ENCODE data around the gene TMEM243.
"Not testable (repeated sequence)": the region's sequence is repeated elsewhere in the genome, so short reads cannot be mapped to it uniquely, and the experiment has no call there.

Gene TMEM243

GRCh38 chr7:87209295-87209924 is 10.1 kb downstream of the TMEM243 start:
- no peak for DNase-seq

- no peak for DNase-seq
Measured at GRCh38 chr7:87206361-87206760, 13.2 kb downstream of the TMEM243 start.

- not testable (repeated sequence) for DNase-seq
Measured at GRCh38 chr7:87205701-87206100, 13.8 kb downstream of the TMEM243 start.

- DNase-seq: no peak
Measured at GRCh38 chr7:87204933-87205332, 14.6 kb downstream of the TMEM243 start.

- not testable (repeated sequence) for DNase-seq
Measured at GRCh38 chr7:87203929-87204328, 15.6 kb downstream of the TMEM243 start.

GRCh38 chr7:87202705-87203104 is 16.8 kb downstream of the TMEM243 start:
- DNase-seq: no peak

GRCh38 chr7:87202208-87202607 is 17.3 kb downstream of the TMEM243 start:
- no peak for DNase-seq

- DNase-seq: no peak
Measured at GRCh38 chr7:87199700-87200450, 19.7 kb downstream of the TMEM243 start.

- no peak for DNase-seq
Measured at GRCh38 chr7:87199241-87199640, 20.3 kb downstream of the TMEM243 start.

- no peak for DNase-seq
Measured at GRCh38 chr7:87193912-87194311, 25.6 kb downstream of the TMEM243 start.

GRCh38 chr7:87192784-87193487 is 26.6 kb downstream of the TMEM243 start:
- no peak for DNase-seq

GRCh38 chr7:87190783-87191182 is 28.7 kb downstream of the TMEM243 start:
- no peak for DNase-seq

- no peak for DNase-seq
Measured at GRCh38 chr7:87188930-87189329, 30.6 kb downstream of the TMEM243 start.

GRCh38 chr7:87187120-87187519 is 32.4 kb downstream of the TMEM243 start:
- no peak for DNase-seq

- DNase-seq: no peak
Measured at GRCh38 chr7:87179180-87179579, 40.4 kb downstream of the TMEM243 start.

- DNase-seq: no peak
Measured at GRCh38 chr7:87178320-87178719, 41.2 kb downstream of the TMEM243 start.

- no peak for DNase-seq
Measured at GRCh38 chr7:87173471-87173870, 46.1 kb downstream of the TMEM243 start.

- no peak for DNase-seq
Measured at GRCh38 chr7:87171282-87171934, 48.1 kb downstream of the TMEM243 start.

GRCh38 chr7:87170828-87171227 is 48.7 kb downstream of the TMEM243 start:
- DNase-seq: no peak

GRCh38 chr7:87164433-87164832 is 55.1 kb downstream of the TMEM243 start:
- no peak for DNase-seq

- no peak for DNase-seq
Measured at GRCh38 chr7:87159538-87159937, 60.0 kb downstream of the TMEM243 start.

GRCh38 chr7:87156709-87157108 is 62.8 kb downstream of the TMEM243 start:
- DNase-seq: no peak

- DNase-seq: no peak
Measured at GRCh38 chr7:87155788-87156187, 63.7 kb downstream of the TMEM243 start.
